Activated CD4-positive, alpha-beta memory T cell treated with anti-CD3 and anti-CD28 coated beads, Interleukin-2, amount 10 ng/mL, durations not matched to agents 7 days and 5 days (primary cell): ENCODE data around the gene AK8. TPM values are rescaled to one million over a fixed set of nuclear protein-coding genes. Genes with fewer than 3 reads are reported as not detected.

Experiments used
- CTCF ChIA-PET: fragments of 350-600 bp; sonication (Branson Sonifier 250); formaldehyde crosslinking; loops from one replicate; lab custom pipeline; 2021; ENCODE audit warnings: antibody characterized with exemption, inconsistent platforms; lab: Charles Lee
- POLR2A ChIA-PET: fragments of 350-600 bp; sonication (Branson Sonifier 250); formaldehyde crosslinking; loops from one replicate; lab custom pipeline; 2021; ENCODE audit warnings: antibody characterized with exemption; lab: Charles Lee
- DNase-seq: peaks from one replicate; pipeline ENCODE4 v3.0.0-alpha.2; 2020
- H3K27ac Mint-ChIP-seq: one replicate; pipeline ENCODE4 v1.8.0; 2021; ENCODE audit warnings: mild to moderate bottlenecking, mixed read lengths
- H3K27me3 Mint-ChIP-seq: one replicate; pipeline ENCODE4 v1.8.0; 2021; ENCODE audit warnings: mixed read lengths
- H3K36me3 Mint-ChIP-seq: one replicate; pipeline ENCODE4 v1.8.0; 2021; ENCODE audit warnings: low read depth, mixed read lengths
- H3K4me1 Mint-ChIP-seq: one replicate; pipeline ENCODE4 v1.8.0; 2021; ENCODE audit warnings: mixed read lengths
- H3K4me3 Mint-ChIP-seq: one replicate; pipeline ENCODE4 v1.8.0; 2021; ENCODE audit warnings: mild to moderate bottlenecking, mixed read lengths
- H3K9me3 Mint-ChIP-seq: one replicate; pipeline ENCODE4 v1.8.0; 2021; ENCODE audit warnings: mixed read lengths
- total RNA-seq, 2 experiments: library from RNA; stranded (reverse); gene quantifications; one replicate each; pipeline ENCODE4 v1.2.3, GENCODE V29; 2021

Gene AK8
- total RNA-seq, 2 experiments from 2014 or later, result not detected

DNA sequence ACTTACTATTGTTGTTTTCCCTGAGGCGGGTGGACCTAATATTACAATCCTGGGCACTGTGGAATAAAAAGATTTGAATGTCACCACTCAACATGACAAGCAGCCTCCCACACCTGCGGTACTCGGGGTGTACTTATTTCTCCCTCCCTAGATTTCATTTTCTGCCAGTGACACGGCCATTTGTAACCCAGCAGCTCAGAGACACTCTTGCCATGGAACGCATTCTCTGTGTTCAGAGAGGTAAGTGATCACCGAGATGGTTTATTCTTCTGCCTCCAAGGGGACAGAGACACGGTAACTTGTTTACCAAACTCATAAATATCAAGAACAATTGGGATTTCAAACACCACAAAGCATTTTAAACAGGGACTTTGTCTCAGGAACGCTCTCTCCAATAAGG is 11.2 kb downstream of the AK8 start:
- POLR2A ChIA-PET, result interaction anchor here (1.6 kb wide), 1 partner anchor 12 kb away, joined by 5 read pairs; the partner anchor contains the start of genes AK8 and SPACA9
- no peak for DNase-seq
- CTCF ChIA-PET, result interaction anchor here (1.1 kb wide), 1 partner anchor 155 kb away, joined by 3 read pairs; no protein-coding TSS in a partner anchor
- Mint-ChIP-seq H3K4me1 (no peaks in the 10 kb centered on the region), H3K27ac (no peak overlapping the region), H3K27me3 (peaks cover 23% of the 10 kb centered on the region), H3K9me3 (no peaks in the 10 kb centered on the region), H3K4me3 (no peak overlapping the region), H3K36me3 (no peaks in the 10 kb centered on the region)

DNA sequence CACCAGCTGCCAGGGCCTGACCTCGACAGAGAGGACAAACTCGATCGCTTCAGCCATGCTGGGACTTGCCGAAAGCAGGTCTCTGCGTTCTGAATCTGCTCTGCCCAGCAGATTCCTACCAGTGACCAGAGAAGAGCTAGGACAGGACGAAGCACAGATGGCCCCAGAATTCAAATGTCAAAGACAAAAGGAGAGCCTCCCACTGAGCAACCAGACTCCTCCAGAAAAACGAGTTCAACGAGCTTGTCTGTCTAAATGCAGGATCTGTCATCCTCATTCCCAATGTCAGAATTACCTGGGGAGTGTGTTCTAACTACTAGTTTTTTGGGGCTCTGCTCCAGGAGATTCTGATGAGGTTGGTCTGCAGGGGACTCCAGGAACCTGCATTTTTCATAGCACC is 13.4 kb downstream of the AK8 start:
- H3K4me1 Mint-ChIP-seq, result no peaks in the 10 kb centered on the region

DNA sequence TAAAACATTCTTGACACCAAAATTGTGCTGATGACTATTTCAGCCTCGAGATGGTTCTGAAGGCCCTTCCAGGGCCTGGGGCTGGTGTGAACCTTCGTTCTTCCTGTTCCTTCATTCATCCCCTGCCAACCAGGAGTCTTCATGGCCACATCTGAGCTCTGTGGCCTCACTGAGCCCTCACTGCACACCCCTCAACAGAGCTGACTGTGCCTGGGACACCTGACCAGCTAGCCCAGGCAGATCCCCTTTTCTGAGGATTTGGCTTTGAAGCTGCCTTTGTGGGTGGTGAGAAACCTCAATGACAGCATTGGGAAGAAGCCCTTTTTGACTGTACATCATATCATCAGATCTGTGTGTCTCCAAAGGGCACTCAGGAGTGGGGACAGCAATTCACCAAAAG is 13.8 kb downstream of the AK8 start:
- no peaks in the 10 kb centered on the region for H3K4me1 Mint-ChIP-seq
- DNase-seq, result no peak
- CTCF ChIA-PET, result no interaction called here
- H3K27me3 Mint-ChIP-seq, result peaks cover 23% of the 10 kb centered on the region
- H3K27ac Mint-ChIP-seq, result no peak overlapping the region
- no peaks in the 10 kb centered on the region for H3K9me3 Mint-ChIP-seq
- H3K36me3 Mint-ChIP-seq, result no peaks in the 10 kb centered on the region
- POLR2A ChIA-PET, result no interaction called here
- H3K4me3 Mint-ChIP-seq, result no peak overlapping the region

More for the DNA sequence above, 13.4 kb downstream of the AK8 start:
- Mint-ChIP-seq H3K36me3 (no peaks in the 10 kb centered on the region), H3K9me3 (no peaks in the 10 kb centered on the region), H3K4me3 (no peak overlapping the region), H3K27ac (no peak overlapping the region), H3K27me3 (peaks cover 21% of the 10 kb centered on the region)
- CTCF ChIA-PET, result no interaction called here
- POLR2A ChIA-PET, result no interaction called here
- no peak for DNase-seq

DNA sequence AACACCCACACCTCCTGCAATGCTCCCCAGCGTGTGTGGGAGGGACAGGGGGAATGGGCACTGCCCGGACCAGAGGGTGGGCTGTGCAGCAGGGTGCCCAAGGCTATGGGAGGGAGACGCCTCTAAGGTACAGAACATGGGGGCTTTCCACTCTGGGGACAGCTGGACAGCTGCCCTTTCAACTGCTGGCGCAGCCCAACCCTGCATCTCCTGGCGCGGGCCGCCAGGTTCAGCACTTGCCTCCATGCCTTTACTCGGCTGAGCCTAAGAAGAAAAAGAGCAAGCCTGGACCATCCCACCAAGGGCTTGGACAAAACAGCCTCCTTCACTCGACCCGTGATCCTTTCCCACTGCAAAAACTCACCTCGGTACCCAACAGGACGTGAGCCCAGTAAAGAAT is 15.0 kb downstream of the AK8 start:
- DNase-seq, result no peak
- no peaks in the 10 kb centered on the region for H3K9me3 Mint-ChIP-seq
- no peaks in the 10 kb centered on the region for H3K4me1 Mint-ChIP-seq
- POLR2A ChIA-PET, result no interaction called here
- CTCF ChIA-PET, result interaction anchor here (0.9 kb wide), 1 partner anchor 64 kb away, joined by 5 read pairs; no protein-coding TSS in a partner anchor
- no peaks in the 10 kb centered on the region for H3K36me3 Mint-ChIP-seq
- H3K4me3 Mint-ChIP-seq, result no peak overlapping the region
- H3K27ac Mint-ChIP-seq, result no peak overlapping the region
- peaks cover 20% of the 10 kb centered on the region for H3K27me3 Mint-ChIP-seq

DNA sequence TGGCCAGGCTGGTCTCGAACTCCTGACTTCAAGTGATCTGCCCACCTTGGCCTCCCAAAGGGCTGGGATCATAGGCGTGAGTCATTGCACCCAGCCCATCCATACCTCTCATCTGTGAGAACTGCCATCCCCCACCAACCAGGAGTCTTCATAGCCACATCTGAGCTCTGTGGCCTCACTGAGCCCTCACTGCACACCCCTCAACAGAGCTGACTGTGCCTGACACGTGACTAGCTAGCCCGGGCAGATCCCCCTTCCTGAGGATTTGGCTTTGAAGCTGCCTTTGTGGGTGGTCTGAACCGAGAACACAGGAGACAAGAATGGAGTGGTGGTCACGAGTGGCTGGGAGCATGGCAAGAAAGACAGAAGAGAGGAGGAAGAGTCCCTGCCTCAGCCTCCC is 15.6 kb downstream of the AK8 start:
- ChIA-PET CTCF (interaction anchor here (0.9 to 1.0 kb wide), 2 partner anchors 65 to 68 kb away, joined by 3 to 5 read pairs; no protein-coding TSS in a partner anchor), POLR2A (no interaction called here)
- Mint-ChIP-seq H3K27me3 (peaks cover 18% of the 10 kb centered on the region), H3K4me1 (no peaks in the 10 kb centered on the region), H3K9me3 (no peaks in the 10 kb centered on the region), H3K36me3 (no peaks in the 10 kb centered on the region), H3K4me3 (no peak overlapping the region), H3K27ac (no peak overlapping the region)
- DNase-seq, result no peak

DNA sequence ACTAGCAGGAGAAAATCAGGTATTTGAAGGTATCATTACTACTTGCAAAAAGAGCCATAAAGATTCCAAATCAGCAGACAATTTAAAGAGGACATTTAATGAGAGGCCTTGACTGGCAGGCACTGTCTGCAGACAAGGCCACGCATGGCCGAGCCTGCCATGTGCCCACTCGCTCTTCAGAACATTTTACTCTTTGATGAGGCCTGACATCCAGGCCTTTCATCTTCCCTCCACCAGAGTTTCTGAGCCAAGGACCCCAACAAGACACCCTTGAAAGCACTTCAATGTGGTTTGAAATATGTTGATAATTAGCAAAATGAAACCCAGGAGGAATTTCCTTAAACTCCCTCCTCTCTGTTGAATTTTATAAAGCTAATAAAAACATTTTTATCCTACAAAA is 16.4 kb downstream of the AK8 start:
- Mint-ChIP-seq H3K4me3 (no peak overlapping the region), H3K27ac (no peak overlapping the region), H3K36me3 (no peaks in the 10 kb centered on the region), H3K9me3 (no peaks in the 10 kb centered on the region), H3K27me3 (peaks cover 16% of the 10 kb centered on the region), H3K4me1 (no peaks in the 10 kb centered on the region)
- ChIA-PET CTCF (interaction anchor here (1.0 kb wide), 1 partner anchor 69 kb away, joined by 3 read pairs; no protein-coding TSS in a partner anchor), POLR2A (no interaction called here)
- no peak for DNase-seq

DNA sequence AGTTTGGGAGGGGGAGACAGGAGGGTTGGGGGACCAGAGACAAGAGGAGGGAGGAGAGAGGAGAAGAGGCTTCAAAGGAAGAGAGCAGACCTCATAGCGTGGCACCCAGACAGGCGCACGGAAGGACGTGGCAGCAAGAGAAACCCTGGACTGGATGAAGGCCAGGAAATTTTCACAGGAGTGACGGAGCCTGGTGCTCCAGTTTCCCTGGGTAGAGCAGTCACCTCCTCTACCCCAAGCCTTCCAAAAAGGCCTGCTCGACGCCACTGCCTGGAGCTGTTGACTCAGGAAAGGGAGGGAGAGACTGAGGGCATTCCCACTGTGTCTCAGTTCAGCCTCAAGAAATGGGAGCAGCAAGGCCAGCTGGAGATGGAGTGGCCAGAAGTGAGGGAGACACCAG is 19.3 kb downstream of the AK8 start:
- H3K36me3 Mint-ChIP-seq, result no peaks in the 10 kb centered on the region
- no peak overlapping the region for H3K4me3 Mint-ChIP-seq
- H3K27ac Mint-ChIP-seq, result no peak overlapping the region
- peaks cover 16% of the 10 kb centered on the region for H3K27me3 Mint-ChIP-seq
- no peak for DNase-seq
- peaks cover 6% of the 10 kb centered on the region for H3K4me1 Mint-ChIP-seq
- ChIA-PET POLR2A (no interaction called here), CTCF (no interaction called here)
- no peaks in the 10 kb centered on the region for H3K9me3 Mint-ChIP-seq

DNA sequence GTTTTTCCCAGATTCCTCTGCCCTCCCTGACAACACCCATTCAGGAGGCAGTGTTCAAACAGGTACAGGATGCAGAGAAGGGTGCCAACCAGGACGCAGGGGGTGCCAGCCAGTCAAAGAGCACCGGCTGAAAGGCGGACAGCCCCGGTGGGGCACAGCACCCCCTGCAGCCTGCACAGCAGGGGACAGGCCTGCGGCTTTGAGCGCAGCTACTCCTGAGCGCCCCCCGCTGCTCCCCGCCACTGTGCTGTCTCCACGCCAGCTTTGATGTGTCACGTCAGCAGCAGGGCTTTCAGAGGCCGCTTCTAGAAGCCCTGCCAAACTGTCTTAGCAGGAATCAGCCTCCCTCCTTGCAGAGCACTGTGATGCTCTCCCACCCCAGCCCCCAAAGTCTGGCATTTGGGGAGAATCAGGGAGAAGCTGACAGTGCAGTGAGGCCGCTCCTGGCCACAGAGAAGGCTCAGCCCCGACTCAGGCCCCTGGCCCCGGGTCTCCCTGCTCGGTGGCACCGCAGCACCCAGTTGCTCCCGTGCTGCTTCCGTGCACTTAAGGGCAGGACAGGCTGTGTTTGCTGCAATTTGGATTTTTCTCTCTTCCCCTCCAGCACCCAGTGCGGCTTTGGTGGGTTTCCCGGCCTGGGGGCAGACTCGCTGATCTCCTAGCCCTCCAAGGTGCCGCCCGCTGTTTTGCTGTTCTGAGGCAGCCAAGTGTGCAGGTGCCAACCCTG is 20.3 kb downstream of the AK8 start:
- no peaks in the 10 kb centered on the region for H3K36me3 Mint-ChIP-seq
- CTCF ChIA-PET, result no interaction called here
- peaks cover 6% of the 10 kb centered on the region for H3K4me1 Mint-ChIP-seq
- H3K27me3 Mint-ChIP-seq, result peaks cover 15% of the 10 kb centered on the region
- H3K4me3 Mint-ChIP-seq, result no peak overlapping the region
- H3K27ac Mint-ChIP-seq, result no peak overlapping the region
- no peaks in the 10 kb centered on the region for H3K9me3 Mint-ChIP-seq
- POLR2A ChIA-PET, result no interaction called here
- no peak for DNase-seq

DNA sequence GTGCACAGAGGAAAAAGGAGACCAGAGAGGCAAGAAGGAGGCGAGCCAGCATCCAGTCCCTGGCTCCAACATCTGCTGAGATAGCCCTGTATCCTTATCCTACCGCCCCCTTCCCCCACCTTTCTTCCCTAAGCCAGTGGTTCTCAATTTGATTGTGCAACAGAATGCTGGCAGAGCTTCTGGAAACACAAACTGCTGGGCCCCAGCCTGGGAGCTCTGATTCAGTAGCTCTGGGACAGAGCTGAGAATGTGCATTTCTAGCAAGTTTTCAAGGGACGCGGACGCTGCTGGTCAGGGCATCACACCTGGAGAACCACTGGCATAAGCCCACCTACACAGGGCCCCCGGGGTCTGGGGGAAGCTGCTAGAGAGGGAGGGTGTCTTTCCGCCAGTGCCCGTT is 21.1 kb downstream of the AK8 start:
- Mint-ChIP-seq H3K4me3 (no peak overlapping the region), H3K36me3 (no peaks in the 10 kb centered on the region), H3K9me3 (no peaks in the 10 kb centered on the region), H3K27me3 (peaks cover 14% of the 10 kb centered on the region), H3K27ac (no peak overlapping the region), H3K4me1 (peaks cover 6% of the 10 kb centered on the region)
- POLR2A ChIA-PET, result no interaction called here
- no peak for DNase-seq
- CTCF ChIA-PET, result no interaction called here

DNA sequence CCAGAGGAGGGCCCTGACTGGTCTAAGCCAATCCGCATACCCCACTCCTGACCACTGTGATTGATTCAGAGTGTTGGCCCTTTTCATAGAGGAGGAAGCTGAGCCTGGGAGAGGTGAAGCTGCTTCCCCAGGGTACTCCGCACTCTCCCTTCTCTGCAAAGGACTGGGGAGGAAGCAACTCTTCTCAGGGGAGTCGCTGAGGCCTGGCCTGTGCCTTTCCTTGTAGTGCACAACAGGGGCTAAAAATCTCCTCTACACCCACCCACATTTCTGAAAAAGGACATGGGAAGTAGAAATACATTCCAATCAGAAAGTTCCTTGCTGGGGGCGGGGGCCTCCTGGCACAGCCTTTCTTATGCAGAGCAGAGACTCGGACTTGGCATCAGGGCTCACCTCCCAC is 22.2 kb downstream of the AK8 start:
- Mint-ChIP-seq H3K4me1 (peaks cover 7% of the 10 kb centered on the region), H3K9me3 (no peaks in the 10 kb centered on the region), H3K4me3 (no peak overlapping the region), H3K36me3 (no peaks in the 10 kb centered on the region), H3K27ac (no peak overlapping the region), H3K27me3 (peaks cover 14% of the 10 kb centered on the region)
- POLR2A ChIA-PET, result no interaction called here
- CTCF ChIA-PET, result no interaction called here
- no peak for DNase-seq

DNA sequence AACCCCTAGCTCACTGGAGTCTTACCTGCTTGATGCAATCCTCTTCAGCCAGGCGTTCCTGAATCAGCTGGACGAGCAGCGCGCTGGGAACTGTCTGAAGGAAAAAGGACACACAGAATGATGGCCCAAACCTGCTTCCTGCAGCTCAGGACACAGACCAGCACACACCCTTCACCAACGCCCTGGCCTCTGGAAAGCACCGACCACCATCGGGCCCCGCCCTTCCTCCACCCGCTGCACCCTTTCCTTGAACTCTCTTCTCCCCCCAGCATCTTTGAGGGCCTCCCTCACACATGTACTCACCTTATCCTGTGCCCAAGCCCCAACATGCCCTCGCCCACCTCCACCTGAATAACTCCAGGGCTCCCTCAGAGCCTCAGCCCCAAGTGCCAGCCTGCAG is 23.3 kb downstream of the AK8 start:
- no peak overlapping the region for H3K27ac Mint-ChIP-seq
- peaks cover 11% of the 10 kb centered on the region for H3K4me1 Mint-ChIP-seq
- no peak for DNase-seq
- H3K36me3 Mint-ChIP-seq, result no peaks in the 10 kb centered on the region
- H3K27me3 Mint-ChIP-seq, result peaks cover 9% of the 10 kb centered on the region
- POLR2A ChIA-PET, result no interaction called here
- CTCF ChIA-PET, result no interaction called here
- H3K9me3 Mint-ChIP-seq, result no peaks in the 10 kb centered on the region
- no peak overlapping the region for H3K4me3 Mint-ChIP-seq

DNA sequence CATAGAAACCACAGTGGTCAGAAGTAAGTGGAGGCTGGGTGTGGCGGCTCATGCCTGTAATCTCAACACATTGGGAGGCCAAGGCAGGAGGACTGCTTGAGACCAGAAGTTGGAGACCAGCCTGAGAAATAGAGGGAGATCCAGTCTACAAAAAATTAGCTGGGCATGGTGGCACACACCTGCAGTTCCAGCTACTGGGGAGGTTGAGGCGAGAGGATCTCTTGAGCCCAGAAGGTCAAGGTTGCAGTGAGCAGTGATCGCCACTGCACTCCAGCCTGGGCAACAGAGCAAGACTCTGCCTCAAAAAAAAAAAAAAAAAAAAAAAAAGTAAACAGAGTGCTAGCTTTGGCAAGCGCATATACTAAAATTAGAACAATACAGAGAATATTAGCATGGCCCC is 24.6 kb downstream of the AK8 start:
- ChIA-PET POLR2A (no interaction called here), CTCF (interaction anchor here (0.6 to 0.8 kb wide), 2 partner anchors 267 to 335 kb away, joined by 3 to 4 read pairs; no protein-coding TSS in a partner anchor)
- DNase-seq, result no peak
- Mint-ChIP-seq H3K36me3 (no peaks in the 10 kb centered on the region), H3K4me1 (peaks cover 20% of the 10 kb centered on the region), H3K27me3 (peaks cover 5% of the 10 kb centered on the region), H3K27ac (no peak overlapping the region), H3K9me3 (no peaks in the 10 kb centered on the region), H3K4me3 (no peak overlapping the region)

DNA sequence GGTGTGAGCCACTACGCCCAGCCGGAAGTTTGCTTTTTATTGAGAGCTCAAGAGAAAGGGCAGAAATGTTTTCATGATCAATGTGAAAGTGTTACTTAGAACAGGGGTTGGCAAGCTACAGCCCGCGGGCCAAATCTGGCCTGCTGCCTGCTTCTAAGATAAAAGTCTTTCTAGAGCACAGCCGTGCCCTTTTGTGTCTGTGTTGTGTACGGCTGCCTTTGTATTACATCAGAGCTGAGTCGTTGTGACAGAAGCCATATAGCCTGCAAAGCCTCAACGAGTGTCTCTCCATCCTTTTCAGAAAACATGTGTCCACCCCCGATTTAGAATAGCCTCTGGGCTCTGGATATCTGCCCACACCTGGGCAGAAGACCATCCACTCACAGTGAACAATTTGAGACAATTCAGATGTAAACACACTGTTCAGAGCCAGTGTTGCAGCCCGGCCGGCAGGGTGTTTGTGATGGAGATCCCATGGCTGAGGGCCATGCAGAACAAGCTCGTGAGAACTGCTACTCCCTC is 28.8 kb downstream of the AK8 start:
- Mint-ChIP-seq H3K27ac (peak overlapping the region; percentile 51), H3K27me3 (peaks cover 2% of the 10 kb centered on the region), H3K36me3 (no peaks in the 10 kb centered on the region), H3K4me1 (peaks cover 14% of the 10 kb centered on the region), H3K4me3 (no peak overlapping the region), H3K9me3 (no peaks in the 10 kb centered on the region)
- ChIA-PET POLR2A (interaction anchor here (1.4 kb wide), 1 partner anchor 24 kb away, joined by 4 read pairs; no protein-coding TSS in a partner anchor), CTCF (interaction anchor here (0.6 to 1.9 kb wide), 10 partner anchors 24 to 852 kb away, joined by 3 to 9 read pairs (median 3); no protein-coding TSS in a partner anchor)
- no peak for DNase-seq
